ENCODE data around the gene LPCAT3.
A peak's percentile ranks its signal among the peaks of the same experiment; 100 is the strongest.
"Not testable (repeated sequence)": the region's sequence is repeated elsewhere in the genome, so short reads cannot be mapped to it uniquely, and the experiment has no call there.

Gene LPCAT3, protein sequence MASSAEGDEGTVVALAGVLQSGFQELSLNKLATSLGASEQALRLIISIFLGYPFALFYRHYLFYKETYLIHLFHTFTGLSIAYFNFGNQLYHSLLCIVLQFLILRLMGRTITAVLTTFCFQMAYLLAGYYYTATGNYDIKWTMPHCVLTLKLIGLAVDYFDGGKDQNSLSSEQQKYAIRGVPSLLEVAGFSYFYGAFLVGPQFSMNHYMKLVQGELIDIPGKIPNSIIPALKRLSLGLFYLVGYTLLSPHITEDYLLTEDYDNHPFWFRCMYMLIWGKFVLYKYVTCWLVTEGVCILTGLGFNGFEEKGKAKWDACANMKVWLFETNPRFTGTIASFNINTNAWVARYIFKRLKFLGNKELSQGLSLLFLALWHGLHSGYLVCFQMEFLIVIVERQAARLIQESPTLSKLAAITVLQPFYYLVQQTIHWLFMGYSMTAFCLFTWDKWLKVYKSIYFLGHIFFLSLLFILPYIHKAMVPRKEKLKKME

GRCh38 chr12:7018350-7019042 is at the start of gene LPCAT3:
TSS of gene LPCAT3 (minus strand) at chr12:7018476. CDS start at chr12:7018424, 52 bp downstream.
- DNase-seq: peak; percentile 97

GRCh38 chr12:7067096-7067495 is 48.8 kb upstream of the LPCAT3 start:
- no peak for DNase-seq

GRCh38 chr12:7066596-7066995 is 48.3 kb upstream of the LPCAT3 start:
- no peak for DNase-seq

DNA sequence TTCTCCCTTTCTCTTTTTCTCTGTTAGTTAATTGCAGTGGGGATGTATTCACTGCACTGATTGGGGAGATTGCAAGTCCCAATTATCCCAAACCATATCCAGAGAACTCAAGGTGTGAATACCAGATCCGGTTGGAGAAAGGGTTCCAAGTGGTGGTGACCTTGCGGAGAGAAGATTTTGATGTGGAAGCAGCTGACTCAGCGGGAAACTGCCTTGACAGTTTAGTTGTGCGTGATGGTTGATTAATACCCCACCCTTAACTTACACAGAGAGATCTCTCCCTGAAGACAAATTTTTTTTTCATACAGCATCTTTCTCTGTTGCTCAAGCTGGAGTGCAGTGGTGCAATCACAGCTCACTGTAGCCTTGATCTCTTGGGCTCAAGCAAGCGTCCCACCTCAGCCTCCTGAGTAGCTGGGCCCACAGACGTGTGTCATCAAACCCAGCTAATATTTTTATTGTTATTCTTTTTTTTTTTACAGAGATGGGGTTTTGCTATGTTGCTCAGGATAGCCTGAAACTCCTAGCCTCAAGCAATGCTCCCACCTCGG is 46.9 kb upstream of the LPCAT3 start:
- DNase-seq: no peak

DNA sequence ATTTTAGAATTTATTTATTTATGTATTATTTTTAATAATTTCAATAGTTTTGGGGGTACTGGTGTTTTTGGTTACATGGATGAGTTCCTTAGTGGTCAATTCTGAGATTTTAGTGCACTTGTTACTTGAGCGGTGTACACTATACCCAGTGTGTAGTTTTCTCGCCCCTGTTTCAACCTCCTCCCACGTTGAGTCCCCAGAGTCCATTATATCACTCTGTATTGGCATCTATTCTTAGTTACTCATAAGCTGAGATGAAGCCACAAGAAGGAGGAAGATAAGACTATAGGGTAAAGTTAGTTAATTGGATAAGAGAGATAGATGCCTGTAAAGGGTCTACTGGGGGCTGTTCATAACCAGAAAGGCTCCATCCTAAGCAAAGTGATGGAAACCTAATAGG is 46.2 kb upstream of the LPCAT3 start:
- DNase-seq: no peak

DNA sequence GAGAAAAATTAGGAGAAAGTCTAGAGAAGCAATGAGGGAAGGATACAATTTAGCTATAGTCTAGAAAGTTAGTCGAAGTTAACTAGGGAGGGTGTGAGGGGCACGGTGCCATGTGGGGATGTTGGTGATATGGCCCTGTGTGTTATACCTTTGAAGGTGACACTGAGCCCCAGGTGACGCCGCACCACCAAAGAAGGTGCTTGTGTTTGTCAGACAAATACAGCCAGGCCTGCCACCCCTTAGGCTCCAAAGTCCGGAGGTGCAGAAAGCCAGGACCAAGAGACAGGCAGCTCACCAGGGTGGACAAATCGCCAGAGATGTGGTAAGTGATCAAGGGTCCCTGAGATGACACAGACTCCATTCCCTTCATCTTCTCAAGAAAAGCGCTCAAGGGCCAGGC is 43.3 kb upstream of the LPCAT3 start:
- DNase-seq: no peak

GRCh38 chr12:7061138-7061537 is 42.9 kb upstream of the LPCAT3 start:
- DNase-seq: no peak

DNA sequence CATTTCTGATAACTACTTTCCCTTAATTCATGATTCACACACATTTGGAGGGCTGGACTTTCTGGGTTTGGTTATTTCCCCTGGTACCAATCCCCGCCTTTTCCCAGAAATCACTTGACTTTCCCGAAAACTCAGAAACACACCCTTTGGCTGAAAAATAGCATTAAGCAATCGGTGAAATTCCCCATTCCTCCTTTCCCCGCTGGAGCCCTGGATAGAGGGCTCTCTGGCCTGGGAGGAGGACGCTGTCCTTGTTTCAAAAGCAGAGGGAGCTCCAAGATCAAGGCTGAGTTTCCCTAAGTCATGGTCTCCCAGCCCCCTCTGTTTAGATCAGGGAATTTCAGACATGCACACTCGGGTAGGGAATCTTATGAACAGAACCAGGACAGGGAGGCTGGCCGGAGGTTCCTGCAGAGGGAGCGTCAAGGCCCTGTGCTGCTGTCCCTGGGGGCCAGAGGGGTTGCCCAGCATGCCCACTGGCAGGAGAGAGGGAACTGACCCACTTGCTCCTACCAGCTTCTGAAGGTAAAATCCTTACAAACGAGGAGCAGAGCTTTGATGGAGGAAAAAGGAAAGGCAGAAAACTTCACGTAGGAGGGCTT is 42.2 kb upstream of the LPCAT3 start, which contains the start of gene C1S:
Gene C1S (plus strand): TSS at position 366 of the 602 bp plus-strand sequence. CDS start 1,195 bp downstream, outside the sequence.
- no peak for DNase-seq

GRCh38 chr12:7059780-7060179 is 41.5 kb upstream of the LPCAT3 start:
- no peak for DNase-seq

DNA sequence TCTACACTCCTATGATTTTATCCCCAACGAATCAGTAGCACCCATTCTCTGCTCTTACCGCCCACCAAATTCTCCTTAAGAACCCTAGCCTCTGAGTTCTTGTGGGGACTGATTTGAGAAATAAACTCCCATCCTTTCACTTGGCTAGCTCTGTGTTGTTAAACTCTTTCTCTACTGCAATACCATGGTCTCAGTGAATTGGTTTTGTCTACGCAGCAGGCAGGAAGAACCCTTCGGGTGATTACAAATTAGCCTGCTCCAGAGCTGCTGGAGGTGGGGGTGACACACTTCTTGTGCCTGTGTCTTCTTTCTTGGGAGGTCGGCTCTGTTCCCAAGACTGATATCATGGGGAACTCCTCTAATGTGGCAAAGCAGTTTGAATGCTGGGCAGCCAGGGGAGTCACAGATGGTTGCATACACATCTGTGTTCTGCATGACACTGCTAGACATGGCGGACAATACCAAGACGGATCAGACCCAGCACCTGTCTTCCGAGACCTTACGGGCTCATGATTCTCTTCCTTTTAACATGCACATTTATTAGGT is 40.6 kb upstream of the LPCAT3 start:
- no peak for DNase-seq

- peak; percentile 61 for DNase-seq
Measured at GRCh38 chr12:7058163-7058845, 40.0 kb upstream of the LPCAT3 start.

GRCh38 chr12:7055736-7056135 is 37.5 kb upstream of the LPCAT3 start:
- DNase-seq: not testable (repeated sequence)

- DNase-seq: no peak
Measured at GRCh38 chr12:7054925-7055324, 36.6 kb upstream of the LPCAT3 start.

DNA sequence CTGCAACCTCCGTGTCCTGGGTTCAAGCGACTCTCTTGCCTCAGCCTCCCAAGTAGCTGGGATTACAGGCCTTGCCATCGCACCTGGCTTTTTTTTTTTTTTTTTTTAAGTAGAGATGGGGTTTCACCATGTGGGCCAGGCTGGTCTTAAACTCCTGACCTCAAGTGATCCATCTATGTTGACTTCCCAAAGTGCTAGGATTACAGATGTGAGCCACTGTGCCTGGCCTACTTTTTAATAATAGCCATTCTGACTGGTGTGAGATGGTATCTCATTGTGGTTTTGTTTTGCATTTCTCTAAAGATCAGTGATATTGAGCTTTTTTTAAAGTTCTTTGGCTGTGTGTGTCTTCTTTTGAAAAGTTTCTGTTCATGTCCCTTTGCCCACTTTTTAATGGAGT is 31.7 kb upstream of the LPCAT3 start:
- not testable (repeated sequence) for DNase-seq

GRCh38 chr12:7049445-7049951 is 31.2 kb upstream of the LPCAT3 start:
- not testable (repeated sequence) for DNase-seq

DNA sequence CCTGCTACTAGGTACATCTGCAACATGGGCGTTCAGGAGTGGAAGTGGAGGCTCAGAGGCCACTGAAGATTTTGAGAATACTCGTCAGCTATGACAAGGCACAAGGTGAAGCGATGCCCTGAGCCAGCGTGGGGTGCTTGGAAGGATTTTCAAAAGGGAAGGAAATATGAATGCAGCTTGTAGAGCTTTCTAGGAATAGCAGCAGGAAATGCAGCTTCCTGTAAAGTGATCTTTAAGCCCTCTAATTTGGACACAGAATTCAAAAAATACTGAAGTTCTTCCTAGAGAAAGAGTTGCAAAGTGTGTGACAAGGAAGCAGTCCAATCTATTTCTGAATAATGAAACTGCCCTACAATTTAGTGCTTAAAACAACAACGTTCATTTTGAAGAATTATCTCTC is 29.0 kb upstream of the LPCAT3 start:
- no peak for DNase-seq

GRCh38 chr12:7046383-7047105 is 28.3 kb upstream of the LPCAT3 start:
- peak; percentile 51 for DNase-seq

DNA sequence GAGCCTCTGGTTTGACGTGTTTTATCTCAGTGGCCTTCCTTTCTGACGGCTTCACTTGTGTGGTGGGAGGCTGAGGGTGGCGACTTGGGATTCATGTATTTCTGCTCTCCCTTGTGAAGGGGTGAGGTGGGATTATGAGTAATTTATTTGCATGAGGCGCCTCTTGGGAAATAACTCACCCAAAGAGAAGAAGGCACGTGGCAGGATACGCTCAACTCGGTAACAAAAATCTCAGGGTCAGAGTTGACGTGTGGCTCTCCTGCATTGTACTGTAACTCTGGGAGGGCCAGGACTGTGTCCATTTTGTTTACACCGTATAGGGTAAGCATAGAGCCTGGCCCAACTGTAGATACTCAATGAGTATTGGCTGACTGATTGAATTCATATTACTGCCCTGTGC is 27.6 kb upstream of the LPCAT3 start:
- DNase-seq: no peak

DNA sequence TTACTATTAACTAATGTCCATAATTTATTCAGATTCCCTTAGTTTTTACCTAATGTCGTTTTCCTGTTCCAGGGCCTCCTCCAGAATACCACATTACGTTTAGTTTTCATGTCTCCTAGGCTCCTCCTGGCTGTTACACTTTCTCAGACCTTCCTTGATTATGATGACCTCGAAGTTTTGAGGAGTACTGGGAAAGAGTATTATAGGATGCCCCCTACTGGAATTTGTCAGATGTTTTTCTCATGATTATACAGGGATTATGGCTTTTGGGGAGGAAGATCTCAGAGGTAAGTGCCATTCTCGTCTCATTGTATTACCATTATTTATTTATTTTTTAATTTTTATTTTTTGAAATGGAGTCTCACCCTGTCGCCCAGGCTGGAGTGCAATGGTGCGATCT is 24.6 kb upstream of the LPCAT3 start:
- DNase-seq: peak; percentile 82

DNA sequence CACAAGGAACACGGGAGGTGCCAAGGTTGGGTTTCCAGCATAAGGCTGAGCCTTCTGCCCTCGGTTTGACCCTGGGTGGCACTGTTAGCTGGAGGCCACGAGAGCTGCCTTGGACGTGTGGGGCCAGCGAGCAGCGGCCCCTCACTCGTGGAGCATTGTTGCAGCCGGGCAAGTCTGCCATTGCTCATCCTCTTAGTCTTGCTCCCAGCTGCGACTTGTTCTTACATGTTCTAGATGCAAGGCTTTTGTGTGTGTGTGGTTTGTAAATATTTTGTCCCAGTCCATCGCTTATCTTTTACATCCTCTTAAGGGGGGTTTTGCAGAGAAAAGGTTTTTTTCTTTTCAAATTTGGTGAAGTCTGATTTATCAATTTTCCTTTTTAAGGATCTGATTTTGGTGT is 21.1 kb upstream of the LPCAT3 start:
- DNase-seq: no peak

DNA sequence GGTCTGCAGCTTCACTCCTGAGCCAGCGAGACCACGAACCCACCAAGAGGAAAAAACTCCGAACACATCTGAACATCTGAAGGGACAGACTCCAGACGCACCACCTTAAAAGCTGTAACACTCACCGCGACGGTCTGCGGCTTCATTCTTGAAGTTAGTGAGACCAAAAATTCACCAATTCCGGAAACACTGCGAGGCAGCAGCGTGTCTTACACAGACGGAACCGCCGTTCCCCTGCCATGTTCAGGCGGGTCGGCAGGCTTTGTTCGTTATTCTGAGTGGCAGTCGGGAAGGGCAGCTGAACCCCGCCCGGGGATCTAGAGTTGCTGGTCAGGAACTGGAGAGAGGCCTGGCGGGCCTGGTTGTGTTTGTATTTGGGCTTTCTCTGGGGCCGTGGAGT is 20.3 kb upstream of the LPCAT3 start:
- no peak for DNase-seq

All from hematopoietic multipotent progenitor cell treated with erythropoietin and hydrocortisone succinate and interleukin-3 and kit ligand, for 6 days (in vitro differentiated cells).